ENCODE results near the gene TNN. TPM values are rescaled to one million over a fixed set of nuclear protein-coding genes. Genes with fewer than 3 reads are reported as not detected.

The TNN gene
- total RNA-seq, 1 donor from 2014 or later, result not detected

GRCh38 chr1:175183586-175183985 lies 116.0 kb downstream of the TNN start:
- DNase-seq (no peak), ATAC-seq (ENCODE audit: low read depth) (no peak)
- H3K36me3 Mint-ChIP-seq (ENCODE audit: low read depth), result peaks cover 81% of the 10 kb centered on the region
- no peaks in the 10 kb centered on the region for H3K27me3 Mint-ChIP-seq
- peak overlapping the region; percentile 73 for H3K27ac Mint-ChIP-seq
- ChIA-PET CTCF (interaction anchor here (1.3 to 2.5 kb wide), 2 partner anchors 8 to 28 kb away, joined by 4 to 7 read pairs; no protein-coding TSS in a partner anchor), POLR2A (interaction anchor here (1.3 kb wide), 1 partner anchor 10 kb away, joined by 4 read pairs; no protein-coding TSS in a partner anchor)
- no peak overlapping the region for H3K4me3 Mint-ChIP-seq
- intact Hi-C loops (cut with micrococcal nuclease), result no loop called here
- H3K9me3 Mint-ChIP-seq, result no peaks in the 10 kb centered on the region
- H3K4me1 Mint-ChIP-seq, result peaks cover 99% of the 10 kb centered on the region
- TF ChIP-seq CTCF (IDR thresholded peaks at IDR 0.05), result no peak

GRCh38 chr1:175185903-175186302 lies 118.3 kb downstream of the TNN start:
- Mint-ChIP-seq H3K36me3 (ENCODE audit: low read depth) (peaks cover 80% of the 10 kb centered on the region), H3K4me3 (peak overlapping the region; percentile 55), H3K4me1 (peaks cover 100% of the 10 kb centered on the region), H3K27ac (peak overlapping the region; percentile 97), H3K9me3 (no peaks in the 10 kb centered on the region), H3K27me3 (no peaks in the 10 kb centered on the region)
- no peak for TF ChIP-seq CTCF (IDR thresholded peaks at IDR 0.05)
- intact Hi-C loops (cut with micrococcal nuclease), result no loop called here
- DNase-seq (no peak), ATAC-seq (ENCODE audit: low read depth) (no peak)
- ChIA-PET CTCF (interaction anchor here (3.3 kb wide), 1 partner anchor 133 kb away, joined by 12 read pairs; no protein-coding TSS in a partner anchor), POLR2A (interaction anchor here (1.3 kb wide), 1 partner anchor 9 kb away, joined by 4 read pairs; no protein-coding TSS in a partner anchor)

DNA sequence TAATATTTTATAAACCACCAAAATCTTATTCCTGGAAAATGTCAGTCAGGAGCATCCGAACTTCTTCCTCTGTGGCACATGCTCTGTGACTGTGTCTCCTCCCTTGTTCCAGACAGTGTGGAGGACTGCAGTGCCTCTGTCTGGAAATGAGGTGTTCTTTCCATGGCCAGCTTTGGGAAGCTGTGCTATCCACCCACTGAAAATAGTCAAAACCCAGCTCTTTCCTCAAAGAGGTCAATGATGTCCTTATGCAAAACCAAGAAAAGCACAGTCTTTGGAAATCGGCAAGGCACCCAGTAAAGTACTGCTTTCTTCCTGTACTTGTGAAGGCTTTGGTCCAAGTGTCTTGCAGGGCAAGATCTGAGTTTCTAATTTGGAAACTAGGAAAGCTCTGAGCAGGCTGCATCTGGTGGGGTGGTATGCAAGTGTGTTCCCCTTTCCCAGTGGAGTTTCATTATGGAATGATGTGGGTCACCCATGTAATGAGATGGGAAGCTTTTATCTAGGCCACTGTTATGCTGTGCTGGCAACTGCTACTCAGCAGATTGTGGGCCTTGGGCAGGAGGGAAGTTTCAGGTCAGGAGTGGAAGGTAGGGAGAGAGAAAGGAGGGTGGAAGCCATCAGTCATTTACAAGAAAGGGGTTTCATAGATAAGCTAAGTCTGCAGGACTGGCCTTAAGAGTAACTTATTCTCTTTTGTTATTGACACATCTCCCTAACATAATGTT lies 119.0 kb downstream of the TNN start:
- DNase-seq (no peak), ATAC-seq (ENCODE audit: low read depth) (no peak)
- no peak for TF ChIP-seq CTCF (IDR thresholded peaks at IDR 0.05)
- Mint-ChIP-seq H3K9me3 (no peaks in the 10 kb centered on the region), H3K4me3 (peak overlapping the region; percentile 72), H3K27me3 (no peaks in the 10 kb centered on the region), H3K4me1 (peaks cover 100% of the 10 kb centered on the region), H3K27ac (peak overlapping the region; percentile 97), H3K36me3 (ENCODE audit: low read depth) (peaks cover 78% of the 10 kb centered on the region)
- CTCF ChIA-PET, result interaction anchor here (1.1 to 3.4 kb wide), 4 partner anchors 31 to 134 kb away, joined by 3 to 24 read pairs (median 8); no protein-coding TSS in a partner anchor
- intact Hi-C loops (cut with micrococcal nuclease), result no loop called here
- POLR2A ChIA-PET, result interaction anchor here (1.3 kb wide), 1 partner anchor 8 kb away, joined by 4 read pairs; no protein-coding TSS in a partner anchor

GRCh38 chr1:175188936-175189335 lies 121.3 kb downstream of the TNN start:
- H3K4me3 Mint-ChIP-seq, result peak overlapping the region; percentile 99
- peaks cover 93% of the 10 kb centered on the region for H3K4me1 Mint-ChIP-seq
- DNase-seq, result peak; percentile 40
- ChIA-PET POLR2A (interaction anchor here (0.9 to 3.1 kb wide), 11 partner anchors 8 to 190 kb away, joined by 3 to 16 read pairs (median 5); partner anchors contain the start of gene MRPS14), CTCF (interaction anchor here (1.4 to 3.4 kb wide), 8 partner anchors 11 to 132 kb away, joined by 4 to 24 read pairs (median 10); no protein-coding TSS in a partner anchor)
- intact Hi-C loops (cut with micrococcal nuclease), result loop anchor here (1.0 to 2.0 kb wide), 4 partner anchors 9 to 130 kb away; no protein-coding TSS in a partner anchor
- peak; percentile 75 for ATAC-seq (ENCODE audit: low read depth)
- no peak for TF ChIP-seq CTCF (IDR thresholded peaks at IDR 0.05)
- peaks cover 61% of the 10 kb centered on the region for H3K36me3 Mint-ChIP-seq (ENCODE audit: low read depth)
- peak overlapping the region; percentile 97 for H3K27ac Mint-ChIP-seq
- H3K9me3 Mint-ChIP-seq, result no peaks in the 10 kb centered on the region
- H3K27me3 Mint-ChIP-seq, result no peaks in the 10 kb centered on the region

- no peak for DNase-seq
- H3K27me3 Mint-ChIP-seq, result no peaks in the 10 kb centered on the region
- H3K4me3 Mint-ChIP-seq, result peak overlapping the region; percentile 99
- ChIA-PET POLR2A (interaction anchor here (1.0 to 6.7 kb wide), 10 partner anchors 9 to 127 kb away, joined by 3 to 64 read pairs (median 6); no protein-coding TSS in a partner anchor), CTCF (interaction anchor here (0.9 to 1.4 kb wide), 7 partner anchors 8 to 128 kb away, joined by 3 to 14 read pairs (median 5); no protein-coding TSS in a partner anchor)
- no peak for TF ChIP-seq CTCF (IDR thresholded peaks at IDR 0.05)
- peak overlapping the region; percentile 97 for H3K27ac Mint-ChIP-seq
- peak; percentile 23 for ATAC-seq (ENCODE audit: low read depth)
- H3K36me3 Mint-ChIP-seq (ENCODE audit: low read depth), result peaks cover 44% of the 10 kb centered on the region
- no peaks in the 10 kb centered on the region for H3K9me3 Mint-ChIP-seq
- H3K4me1 Mint-ChIP-seq, result peaks cover 92% of the 10 kb centered on the region
- intact Hi-C loops (cut with micrococcal nuclease), result loop anchor here (1.0 to 5.0 kb wide), 3 partner anchors 18 to 1016 kb away; partner anchors contain the start of gene COP1
These were observed 124.0 kb downstream of the TNN start for GRCh38 chr1:175191659-175192058.

Data from activated B cell treated with CpG ODN at 0.5 μM for 24 hours (primary cell).